ENCODE measurements around the gene MTREX. TPM values are rescaled to one million over a fixed set of nuclear protein-coding genes. Genes with fewer than 3 reads are reported as not detected.

Gene MTREX
- polyA plus RNA-seq, 1 donor (not counting 4 experiments of a cell fraction or from before 2014, with no cell fraction given), result 71.4 TPM

DNA sequence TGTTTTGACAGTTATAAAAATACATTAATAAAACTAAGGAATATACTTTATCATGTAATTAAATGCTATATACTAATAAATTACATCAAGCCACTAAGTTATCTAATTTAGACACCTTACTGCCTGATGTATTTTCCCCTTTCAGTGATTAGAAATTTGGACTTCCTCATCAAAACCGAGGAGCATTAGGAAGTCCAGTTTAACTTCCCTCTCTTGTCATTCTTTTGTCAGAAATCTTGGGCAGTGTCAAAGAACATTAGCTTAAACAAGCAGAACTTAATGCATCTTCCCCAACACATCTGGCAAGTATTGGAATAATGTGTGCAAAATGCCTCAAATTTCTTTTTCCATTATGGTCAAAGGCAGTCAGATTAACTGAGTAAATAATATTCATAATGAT, 145.4 kb downstream of the MTREX start:
- Histone ChIP-seq H3K9me1 (ENCODE audit: control insufficient read depth, extremely low read depth, insufficient read depth, low read length) (no peaks in the 10 kb centered on the region), H3K27me3 (ENCODE audit: control insufficient read depth, extremely low read depth, insufficient read depth, low read length) (no peaks in the 10 kb centered on the region), H2AFZ (ENCODE audit: control insufficient read depth, low read length) (no peak overlapping the region), H3K4me2 (ENCODE audit: control insufficient read depth, extremely low read depth, insufficient read depth, low read depth, low read length) (no peak overlapping the region), H3K36me3 (ENCODE audit: control insufficient read depth in 2 of 2, extremely low read depth in 1 of 2, insufficient read depth in 2 of 2, low read length in 2 of 2) (no peaks in the 10 kb centered on the region), H3K9me3 (ENCODE audit: control insufficient read depth, low read depth, low read length) (no peaks in the 10 kb centered on the region), H3K27ac (ENCODE audit: control insufficient read depth, insufficient read depth, low read length) (no peak overlapping the region), H3K9ac (ENCODE audit: control insufficient read depth, extremely low read depth, insufficient read depth, low read length) (no peak overlapping the region), H4K20me1 (ENCODE audit: control insufficient read depth, extremely low read depth, insufficient read depth, low read length) (no peaks in the 10 kb centered on the region), H3K4me3 (ENCODE audit: control insufficient read depth in 2 of 3, extremely low read depth in 1 of 3, insufficient read depth in 2 of 3, low read depth in 1 of 3, low read length in 3 of 3) (no peak overlapping the region), H3K79me2 (ENCODE audit: control insufficient read depth, insufficient read depth, low read length) (no peaks in the 10 kb centered on the region), H3K4me1 (ENCODE audit: control insufficient read depth, extremely low read depth, insufficient read depth, low read length) (no peaks in the 10 kb centered on the region)
- DNase-seq (ENCODE audit: low read depth, low spot score), result no peak
- TF ChIP-seq EZH2 (IDR thresholded peaks at IDR 0.05; ENCODE audit: low read length), result no peak
- dilution Hi-C loops (cut with MboI; ENCODE audit: extremely low pct_ligation_motif_present, low sequenced_read_pairs), result no loop called here
- no peak for FAIRE-seq

DNA sequence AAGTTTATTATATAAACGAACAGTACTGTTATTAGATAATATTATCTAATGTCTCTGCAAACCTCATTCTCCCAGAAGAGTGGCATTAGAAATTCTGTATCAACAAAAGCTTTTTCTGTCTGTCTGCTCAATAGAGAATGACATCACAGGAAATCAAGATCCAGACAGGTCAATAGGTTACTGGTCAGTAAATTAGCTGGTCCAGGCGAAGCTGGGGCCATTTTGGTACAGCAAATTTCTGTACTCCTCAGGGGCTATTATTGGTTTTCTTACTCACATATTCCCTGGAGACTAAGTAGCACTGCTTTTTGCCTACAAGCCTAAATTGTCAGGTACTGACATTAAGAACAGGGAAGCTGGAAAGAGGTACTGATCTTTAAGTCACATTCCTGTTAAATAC, 146.5 kb downstream of the MTREX start:
- Histone ChIP-seq H3K9me3 (ENCODE audit: control insufficient read depth, low read depth, low read length) (no peaks in the 10 kb centered on the region), H3K9me1 (ENCODE audit: control insufficient read depth, extremely low read depth, insufficient read depth, low read length) (no peaks in the 10 kb centered on the region), H3K27me3 (ENCODE audit: control insufficient read depth, extremely low read depth, insufficient read depth, low read length) (no peaks in the 10 kb centered on the region), H3K4me3 (ENCODE audit: control insufficient read depth in 2 of 3, extremely low read depth in 1 of 3, insufficient read depth in 2 of 3, low read depth in 1 of 3, low read length in 3 of 3) (no peak overlapping the region), H3K9ac (ENCODE audit: control insufficient read depth, extremely low read depth, insufficient read depth, low read length) (no peak overlapping the region), H3K4me1 (ENCODE audit: control insufficient read depth, extremely low read depth, insufficient read depth, low read length) (no peaks in the 10 kb centered on the region), H4K20me1 (ENCODE audit: control insufficient read depth, extremely low read depth, insufficient read depth, low read length) (no peaks in the 10 kb centered on the region), H3K36me3 (ENCODE audit: control insufficient read depth in 2 of 2, extremely low read depth in 1 of 2, insufficient read depth in 2 of 2, low read length in 2 of 2) (no peaks in the 10 kb centered on the region), H3K79me2 (ENCODE audit: control insufficient read depth, insufficient read depth, low read length) (no peaks in the 10 kb centered on the region), H2AFZ (ENCODE audit: control insufficient read depth, low read length) (no peak overlapping the region), H3K4me2 (ENCODE audit: control insufficient read depth, extremely low read depth, insufficient read depth, low read depth, low read length) (no peak overlapping the region), H3K27ac (ENCODE audit: control insufficient read depth, insufficient read depth, low read length) (no peak overlapping the region)
- no peak for DNase-seq (ENCODE audit: low read depth, low spot score)
- no peak for TF ChIP-seq EZH2 (IDR thresholded peaks at IDR 0.05; ENCODE audit: low read length)
- TF ChIP-seq, protein P1, sequence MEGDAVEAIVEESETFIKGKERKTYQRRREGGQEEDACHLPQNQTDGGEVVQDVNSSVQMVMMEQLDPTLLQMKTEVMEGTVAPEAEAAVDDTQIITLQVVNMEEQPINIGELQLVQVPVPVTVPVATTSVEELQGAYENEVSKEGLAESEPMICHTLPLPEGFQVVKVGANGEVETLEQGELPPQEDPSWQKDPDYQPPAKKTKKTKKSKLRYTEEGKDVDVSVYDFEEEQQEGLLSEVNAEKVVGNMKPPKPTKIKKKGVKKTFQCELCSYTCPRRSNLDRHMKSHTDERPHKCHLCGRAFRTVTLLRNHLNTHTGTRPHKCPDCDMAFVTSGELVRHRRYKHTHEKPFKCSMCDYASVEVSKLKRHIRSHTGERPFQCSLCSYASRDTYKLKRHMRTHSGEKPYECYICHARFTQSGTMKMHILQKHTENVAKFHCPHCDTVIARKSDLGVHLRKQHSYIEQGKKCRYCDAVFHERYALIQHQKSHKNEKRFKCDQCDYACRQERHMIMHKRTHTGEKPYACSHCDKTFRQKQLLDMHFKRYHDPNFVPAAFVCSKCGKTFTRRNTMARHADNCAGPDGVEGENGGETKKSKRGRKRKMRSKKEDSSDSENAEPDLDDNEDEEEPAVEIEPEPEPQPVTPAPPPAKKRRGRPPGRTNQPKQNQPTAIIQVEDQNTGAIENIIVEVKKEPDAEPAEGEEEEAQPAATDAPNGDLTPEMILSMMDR (optimal IDR thresholded peaks at IDR 0.05 in 1 of 3, IDR thresholded peaks at IDR 0.05 in 1 of 3, conservative IDR thresholded peaks at IDR 0.05 in 1 of 3; ENCODE audit: extremely low read depth in 1 of 3, insufficient read depth in 2 of 3, low read length in 3 of 3), result no peak
- dilution Hi-C loops (cut with MboI; ENCODE audit: extremely low pct_ligation_motif_present, low sequenced_read_pairs), result no loop called here
- no peak for FAIRE-seq

DNA sequence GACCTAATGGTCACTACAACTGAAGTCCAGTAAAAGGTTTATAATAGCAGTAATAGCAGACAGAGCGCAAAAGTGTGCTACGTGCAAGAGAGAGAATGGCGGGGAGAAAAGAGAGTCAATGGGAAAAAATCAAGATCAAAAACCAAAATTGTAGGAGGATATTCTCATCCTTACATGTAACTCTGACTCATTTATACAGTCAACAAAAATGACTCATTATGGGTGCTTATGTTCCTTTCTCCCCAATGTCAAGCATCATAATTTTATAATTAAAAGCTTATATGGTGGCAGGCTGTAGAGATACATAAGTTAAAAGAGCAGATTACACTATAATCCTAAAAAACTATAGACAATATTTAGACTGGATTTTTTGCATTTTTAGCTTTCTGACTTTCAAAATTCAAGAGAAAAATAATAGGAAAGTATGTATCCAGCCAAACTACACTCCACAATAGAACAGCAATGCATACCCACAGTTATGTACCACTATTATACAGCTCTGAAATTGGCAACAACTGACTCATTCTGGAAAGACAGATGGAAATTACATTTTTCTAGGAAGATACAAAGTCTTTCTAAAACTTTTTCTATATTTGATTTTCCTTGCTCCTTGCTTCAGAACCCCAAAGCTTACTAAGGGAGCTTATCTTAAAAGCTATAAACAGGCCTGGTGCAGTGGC, 148.6 kb downstream of the MTREX start:
- Histone ChIP-seq H3K79me2 (ENCODE audit: control insufficient read depth, insufficient read depth, low read length) (no peaks in the 10 kb centered on the region), H3K4me3 (ENCODE audit: control insufficient read depth in 2 of 3, extremely low read depth in 1 of 3, insufficient read depth in 2 of 3, low read depth in 1 of 3, low read length in 3 of 3) (no peak overlapping the region), H3K9me1 (ENCODE audit: control insufficient read depth, extremely low read depth, insufficient read depth, low read length) (no peaks in the 10 kb centered on the region), H2AFZ (ENCODE audit: control insufficient read depth, low read length) (no peak overlapping the region), H3K36me3 (ENCODE audit: control insufficient read depth in 2 of 2, extremely low read depth in 1 of 2, insufficient read depth in 2 of 2, low read length in 2 of 2) (no peaks in the 10 kb centered on the region), H3K9me3 (ENCODE audit: control insufficient read depth, low read depth, low read length) (no peaks in the 10 kb centered on the region), H3K27ac (ENCODE audit: control insufficient read depth, insufficient read depth, low read length) (no peak overlapping the region), H3K27me3 (ENCODE audit: control insufficient read depth, extremely low read depth, insufficient read depth, low read length) (no peaks in the 10 kb centered on the region), H4K20me1 (ENCODE audit: control insufficient read depth, extremely low read depth, insufficient read depth, low read length) (no peaks in the 10 kb centered on the region), H3K4me2 (ENCODE audit: control insufficient read depth, extremely low read depth, insufficient read depth, low read depth, low read length) (no peak overlapping the region), H3K9ac (ENCODE audit: control insufficient read depth, extremely low read depth, insufficient read depth, low read length) (no peak overlapping the region), H3K4me1 (ENCODE audit: control insufficient read depth, extremely low read depth, insufficient read depth, low read length) (no peaks in the 10 kb centered on the region)
- TF ChIP-seq, protein P1 (optimal IDR thresholded peaks at IDR 0.05 in 1 of 3, IDR thresholded peaks at IDR 0.05 in 1 of 3, conservative IDR thresholded peaks at IDR 0.05 in 1 of 3; ENCODE audit: extremely low read depth in 1 of 3, insufficient read depth in 2 of 3, low read length in 3 of 3), result no peak
- TF ChIP-seq EZH2 (IDR thresholded peaks at IDR 0.05; ENCODE audit: low read length), result no peak
- dilution Hi-C loops (cut with MboI; ENCODE audit: extremely low pct_ligation_motif_present, low sequenced_read_pairs), result no loop called here
- FAIRE-seq (peak; percentile 17), DNase-seq (ENCODE audit: low read depth, low spot score) (no peak)

All from keratinocyte (primary cell).